Stimulated activated CD4-positive, alpha-beta T cell treated with anti-CD3 and anti-CD28 coated beads, Interleukin-4, amount 100 ng/mL, for 1 hour (primary cell): ENCODE data around the gene WWTR1.

Experiments used
- DNase-seq: peaks from one replicate; pipeline ENCODE4 v3.0.0-alpha.2; 2020

WWTR1 gene

GRCh38 chr3:149523512-149524299, 134.1 kb downstream of the WWTR1 start:
- DNase-seq = no peak

- DNase-seq = no peak
Observed at GRCh38 chr3:149519912-149520311, 137.9 kb downstream of the WWTR1 start.

GRCh38 chr3:149516920-149517319, 140.9 kb downstream of the WWTR1 start:
- no peak for DNase-seq

GRCh38 chr3:149515249-149515648, 142.6 kb downstream of the WWTR1 start:
- DNase-seq = no peak

GRCh38 chr3:149514471-149514870, 143.4 kb downstream of the WWTR1 start:
- no peak for DNase-seq

- DNase-seq = peak; percentile 16
Observed at GRCh38 chr3:149512073-149512782, 145.6 kb downstream of the WWTR1 start.

GRCh38 chr3:149511040-149511626, 146.7 kb downstream of the WWTR1 start:
- no peak for DNase-seq

GRCh38 chr3:149510480-149510879, 147.3 kb downstream of the WWTR1 start:
- DNase-seq = no peak

- DNase-seq = no peak
Observed at GRCh38 chr3:149509526-149509925, 148.3 kb downstream of the WWTR1 start.

GRCh38 chr3:149507491-149508324, 150.1 kb downstream of the WWTR1 start:
- DNase-seq = no peak

- no peak for DNase-seq
Observed at GRCh38 chr3:149506965-149507364, 150.9 kb downstream of the WWTR1 start.

- no peak for DNase-seq
Observed at GRCh38 chr3:149506540-149506939, 151.3 kb downstream of the WWTR1 start.

- no peak for DNase-seq
Observed at GRCh38 chr3:149502438-149502837, 155.4 kb downstream of the WWTR1 start.

- DNase-seq = no peak
Observed at GRCh38 chr3:149501524-149501923, 156.3 kb downstream of the WWTR1 start.

- no peak for DNase-seq
Observed at GRCh38 chr3:149497966-149498670, 159.7 kb downstream of the WWTR1 start.

GRCh38 chr3:149496891-149497290, 160.9 kb downstream of the WWTR1 start:
- DNase-seq = no peak

- DNase-seq = no peak
Observed at GRCh38 chr3:149495581-149496125, 162.2 kb downstream of the WWTR1 start.

GRCh38 chr3:149494759-149495580, 162.9 kb downstream of the WWTR1 start:
- no peak for DNase-seq

GRCh38 chr3:149494022-149494758, 163.6 kb downstream of the WWTR1 start:
- peak; percentile 11 for DNase-seq

- DNase-seq = no peak
Observed at GRCh38 chr3:149493315-149494021, 164.4 kb downstream of the WWTR1 start.
